ENCODE results near the gene GNAO1.
"Not testable (repeated sequence)": the region's sequence is repeated elsewhere in the genome, so short reads cannot be mapped to it uniquely, and the experiment has no call there.

The GNAO1 gene

DNA sequence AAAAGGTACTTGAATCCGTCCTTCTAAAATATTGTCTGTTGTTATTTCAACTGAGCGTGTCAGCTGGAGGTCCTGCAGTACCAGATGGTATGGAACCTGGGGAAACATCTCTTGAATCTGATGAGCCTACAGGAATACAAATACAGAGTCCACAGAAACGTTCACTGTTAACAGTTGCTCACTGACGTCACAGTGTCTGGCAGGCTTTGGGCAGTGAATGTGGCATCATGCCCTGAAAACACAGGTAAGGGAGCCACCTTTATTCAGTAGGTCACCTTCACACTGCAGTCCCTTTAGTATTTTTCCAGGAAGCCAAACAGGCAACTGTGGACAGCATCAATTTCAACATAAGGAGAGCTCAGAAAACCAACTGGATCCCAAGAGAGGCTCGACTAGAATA is 177.9 kb downstream of the GNAO1 start:
- DNase-seq, result no peak

DNA sequence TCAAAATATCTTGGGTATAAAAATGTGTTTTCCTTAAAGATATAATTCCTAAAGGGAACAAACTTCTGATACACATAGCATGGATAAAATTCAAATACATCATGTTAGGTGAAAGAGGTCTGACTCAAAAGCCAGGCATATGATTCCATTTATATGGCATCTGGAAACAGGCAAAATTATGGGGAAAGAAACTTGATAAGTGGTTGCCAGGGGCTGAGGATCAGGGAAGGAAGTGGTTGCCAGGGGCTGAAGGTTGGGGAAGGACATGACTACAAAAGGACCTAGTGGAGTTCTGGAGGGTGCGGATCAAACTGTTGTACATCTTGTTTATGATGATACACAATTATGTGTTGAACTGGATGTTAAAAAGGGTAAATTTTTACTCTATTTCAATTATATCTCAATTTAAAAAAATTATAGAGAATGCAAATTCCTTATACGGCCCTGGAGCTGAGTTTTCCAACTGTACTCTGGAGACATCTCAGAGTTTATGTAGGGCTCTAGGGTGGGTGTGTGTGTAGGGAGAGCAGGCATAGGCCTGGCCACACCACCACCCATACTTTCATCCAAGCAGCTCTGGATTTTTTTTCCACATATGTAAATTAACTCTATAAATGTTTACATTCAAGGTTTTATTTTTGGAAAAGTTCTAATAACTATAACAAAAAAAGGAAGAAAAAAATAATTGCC is 179.0 kb downstream of the GNAO1 start:
- DNase-seq, result no peak

DNA sequence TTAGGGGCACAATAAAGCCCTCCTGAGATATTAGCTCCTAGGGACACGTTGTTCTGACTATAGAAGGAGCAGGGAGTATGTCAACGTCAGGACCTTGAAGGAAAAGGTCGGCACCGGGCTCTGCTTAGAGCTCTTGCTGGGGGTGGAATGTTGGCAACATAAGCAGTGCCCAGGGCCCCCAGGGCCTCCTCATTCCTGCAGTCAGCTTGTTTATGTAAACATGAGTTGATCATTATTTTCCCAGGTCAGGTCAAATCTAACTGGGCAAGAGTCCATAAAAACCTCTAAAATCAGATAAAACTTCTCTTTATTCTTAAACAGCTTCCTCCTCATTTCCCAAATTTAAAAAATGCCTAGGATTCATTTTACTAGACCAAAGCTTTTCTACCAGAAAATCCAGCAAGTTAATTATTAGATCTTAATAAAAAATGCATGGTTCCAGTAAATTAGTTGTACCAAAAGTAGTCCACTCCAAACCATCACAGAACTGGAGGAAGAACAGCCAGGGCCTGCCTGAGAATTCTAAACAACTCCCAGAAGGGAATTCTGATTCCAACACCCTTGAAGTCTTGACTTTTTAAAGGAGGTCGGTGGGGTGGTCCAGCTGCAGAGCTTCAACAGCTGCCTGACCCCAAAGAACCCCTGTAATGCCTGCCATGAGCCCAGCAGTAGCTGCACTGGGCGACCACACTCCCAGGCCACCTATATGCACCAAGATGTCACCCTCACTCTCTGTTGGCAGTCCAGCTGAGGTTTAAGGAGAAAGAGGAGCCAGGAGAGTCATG is 179.8 kb downstream of the GNAO1 start:
- DNase-seq, result no peak

DNA sequence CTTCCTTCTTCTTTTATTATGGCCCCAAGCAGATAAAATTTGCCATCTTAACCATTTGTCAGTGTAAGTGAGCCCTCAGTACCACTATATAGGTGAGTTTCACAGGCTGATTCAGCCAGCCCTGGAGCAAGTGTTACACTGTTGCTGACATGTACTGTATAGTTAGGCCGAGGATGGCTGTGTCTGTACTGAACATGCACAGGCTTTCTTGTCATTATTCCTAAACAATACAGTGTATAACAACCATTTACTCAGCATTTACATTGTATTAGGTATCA is 180.3 kb downstream of the GNAO1 start:
- DNase-seq, result no peak

DNA sequence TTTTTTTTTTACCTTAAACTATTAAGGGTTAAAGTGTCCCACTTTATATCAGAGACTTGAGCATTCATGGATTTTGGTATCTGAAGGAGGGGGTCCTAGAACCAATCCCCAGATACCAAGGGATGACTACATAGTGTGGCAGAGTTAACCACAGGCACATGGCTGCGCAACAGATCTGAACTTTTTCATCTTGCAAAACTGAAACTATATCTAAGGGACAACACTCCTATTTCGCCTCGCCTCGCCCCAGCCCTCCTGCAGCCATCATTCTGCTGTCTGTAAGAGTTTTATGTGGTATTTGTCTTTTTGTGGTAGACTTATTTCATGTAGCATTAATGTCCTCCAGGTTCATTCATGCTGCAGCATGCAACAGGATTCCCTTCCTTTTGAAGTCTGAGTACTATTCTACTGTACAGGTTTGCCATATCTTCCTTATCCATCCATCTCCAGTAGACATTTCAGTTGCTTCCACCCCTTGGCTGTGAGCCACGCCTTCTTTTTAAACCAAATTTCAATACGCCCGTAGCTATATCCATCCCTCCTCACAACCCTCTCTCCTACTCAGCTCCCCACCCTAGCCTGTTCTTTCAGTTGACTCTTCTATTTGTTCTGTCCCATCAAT is 180.8 kb downstream of the GNAO1 start:
- DNase-seq, result no peak

DNA sequence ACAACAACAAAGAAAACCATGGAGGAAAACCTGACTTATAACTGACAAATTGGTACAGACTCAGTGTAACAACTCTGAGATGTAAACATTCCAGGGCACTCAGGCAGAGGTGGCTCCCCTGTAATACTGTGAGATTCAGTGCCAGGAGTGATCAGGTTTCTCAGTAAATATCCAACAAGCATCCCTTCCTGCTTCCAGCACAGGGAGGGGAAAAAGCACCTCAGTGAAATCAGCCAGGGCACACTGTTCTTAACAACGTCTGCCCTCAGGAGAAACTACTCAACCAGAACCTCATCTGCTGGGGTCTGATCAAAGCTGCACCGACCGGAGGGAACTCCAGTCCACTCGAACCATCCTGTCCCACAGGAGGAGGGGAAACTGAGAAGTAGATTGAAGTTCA is 181.7 kb downstream of the GNAO1 start:
- no peak for DNase-seq

DNA sequence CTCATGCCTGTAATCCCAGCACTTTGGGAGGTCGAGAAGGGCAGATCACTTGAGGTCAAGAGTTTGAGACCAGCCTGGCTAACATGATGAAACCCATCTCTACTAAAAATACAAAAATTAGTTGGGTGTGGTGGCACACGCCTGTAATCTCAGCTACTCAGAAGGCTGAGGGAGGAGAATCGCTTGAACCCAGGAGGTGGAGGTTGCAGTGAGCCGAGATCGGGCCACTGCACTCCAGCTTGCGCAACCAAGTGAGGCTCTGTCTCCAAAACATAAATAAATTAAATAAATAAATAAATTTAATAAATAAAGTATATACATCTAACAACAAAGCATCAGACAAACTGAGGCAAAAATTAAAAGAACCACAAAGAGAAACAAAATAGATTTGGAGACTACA is 184.5 kb downstream of the GNAO1 start:
- DNase-seq, result not testable (repeated sequence)

DNA sequence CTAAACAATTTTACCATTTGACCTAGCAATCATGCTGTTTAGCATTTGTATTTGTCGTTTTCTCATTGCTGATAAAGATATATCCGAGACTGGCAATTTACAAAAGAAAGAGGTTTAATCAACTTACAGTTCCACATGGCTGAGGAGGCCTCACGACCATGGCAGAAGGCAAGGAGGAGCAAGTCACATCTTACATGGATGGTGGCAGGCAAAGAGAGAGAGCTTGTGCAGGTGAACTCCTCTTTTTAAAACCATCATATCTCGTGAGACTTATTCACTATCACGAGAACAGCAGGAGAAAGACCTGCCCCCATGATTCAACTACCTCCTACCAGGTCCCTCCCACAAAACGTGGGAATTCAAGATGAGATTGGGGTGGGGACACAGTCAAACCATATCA is 187.8 kb downstream of the GNAO1 start:
- DNase-seq, result not testable (repeated sequence)

DNA sequence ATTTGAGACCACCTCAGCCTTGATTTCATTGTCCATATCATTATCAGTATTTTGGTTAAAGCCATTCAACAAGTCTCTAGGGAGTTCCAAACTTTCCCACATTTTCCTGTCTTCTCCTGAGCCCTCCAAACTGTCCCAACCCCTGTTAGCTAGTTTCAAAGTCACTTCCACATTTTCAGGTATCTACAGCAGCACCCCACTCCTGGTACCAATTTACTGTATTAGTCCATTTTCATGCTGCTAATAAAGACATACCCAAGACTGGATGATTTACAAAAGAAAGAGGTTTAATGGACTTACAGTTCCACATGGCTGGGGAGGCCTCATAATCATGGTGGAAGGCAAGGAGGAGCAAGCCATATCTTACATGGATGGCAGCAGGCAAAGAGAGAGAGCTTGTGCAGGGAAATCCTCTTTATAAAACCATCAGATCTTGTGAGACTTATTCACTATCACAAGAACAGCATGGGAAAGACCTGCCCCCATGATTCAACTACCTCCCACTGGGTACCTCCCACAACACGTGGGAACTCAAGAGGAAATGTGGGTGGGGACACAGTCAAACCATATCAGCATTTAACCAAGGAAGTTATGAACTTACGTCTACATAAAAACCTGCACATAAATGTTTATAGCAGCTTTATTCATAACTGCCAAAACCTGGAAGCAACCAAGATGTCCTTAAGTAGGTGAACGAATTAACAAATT is 189.6 kb downstream of the GNAO1 start:
- not testable (repeated sequence) for DNase-seq

DNA sequence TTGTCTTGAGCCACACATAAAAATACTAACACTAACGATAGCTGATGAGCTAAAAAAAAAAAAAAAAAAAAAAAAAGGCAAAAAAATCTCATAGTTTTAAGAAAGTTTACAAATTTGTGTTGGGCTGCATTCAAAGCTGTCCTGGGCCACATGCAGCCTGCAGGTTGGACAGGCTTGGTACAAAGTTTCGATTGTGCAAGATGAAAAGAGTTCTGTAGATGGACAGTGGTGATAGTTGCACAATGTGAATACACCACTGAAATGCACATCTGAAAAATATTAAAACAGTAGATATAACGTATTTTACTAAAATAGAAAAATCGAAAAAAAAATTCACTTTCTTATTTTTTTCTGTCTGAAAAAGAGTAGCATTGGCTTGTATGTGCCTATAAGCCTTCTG is 191.2 kb downstream of the GNAO1 start:
- no peak for DNase-seq

DNA sequence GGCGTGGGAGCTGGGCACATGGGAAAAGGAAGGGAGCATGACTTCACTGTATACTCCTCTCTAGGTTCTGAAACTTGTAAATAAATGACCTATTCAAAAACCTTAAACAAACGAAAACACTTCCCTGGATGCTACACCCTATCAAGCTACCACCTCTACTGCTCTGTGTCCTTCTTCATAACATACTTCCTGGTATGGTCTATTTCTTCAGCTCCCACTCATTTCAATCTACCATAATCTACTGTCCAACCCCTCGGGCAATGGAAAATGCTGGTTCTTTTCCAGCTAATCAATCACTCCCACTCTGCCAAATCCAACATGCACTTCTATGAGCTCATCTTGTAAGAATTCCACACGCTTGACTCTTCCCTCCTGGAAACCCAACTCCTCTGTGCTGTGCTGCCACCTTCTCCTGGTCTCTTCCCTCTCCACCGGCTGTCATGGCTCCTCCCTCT is 191.6 kb downstream of the GNAO1 start:
- peak; percentile 93 for DNase-seq

DNA sequence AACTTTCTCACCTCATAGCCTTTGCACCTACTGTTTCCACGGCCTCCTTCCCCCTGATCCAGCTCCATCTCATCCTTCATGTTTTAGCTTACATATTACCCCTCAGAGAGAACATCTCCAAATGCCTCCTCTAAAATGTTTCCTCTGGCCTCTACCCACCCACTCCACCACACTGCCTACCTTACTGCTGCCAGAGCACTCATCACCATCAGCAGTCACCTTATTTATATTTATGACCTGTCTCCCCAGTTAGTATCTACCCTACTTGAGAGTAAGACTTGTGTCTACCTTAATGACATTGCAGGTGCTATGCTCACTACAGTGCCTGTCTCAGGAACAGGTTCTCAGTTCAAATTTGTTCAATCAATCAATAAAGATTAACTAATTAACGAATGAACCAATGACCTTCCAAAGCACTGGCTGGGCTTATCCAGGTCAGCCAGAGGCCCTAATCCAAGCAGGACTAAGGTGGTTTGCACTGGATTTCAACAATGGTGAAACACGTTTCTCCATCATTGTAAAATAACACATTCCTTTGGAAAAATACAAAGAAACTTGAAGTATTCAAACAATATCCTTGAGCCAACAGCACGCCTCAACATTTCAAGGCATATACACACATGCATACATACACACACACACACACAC is 192.9 kb downstream of the GNAO1 start:
- no peak for DNase-seq

DNA sequence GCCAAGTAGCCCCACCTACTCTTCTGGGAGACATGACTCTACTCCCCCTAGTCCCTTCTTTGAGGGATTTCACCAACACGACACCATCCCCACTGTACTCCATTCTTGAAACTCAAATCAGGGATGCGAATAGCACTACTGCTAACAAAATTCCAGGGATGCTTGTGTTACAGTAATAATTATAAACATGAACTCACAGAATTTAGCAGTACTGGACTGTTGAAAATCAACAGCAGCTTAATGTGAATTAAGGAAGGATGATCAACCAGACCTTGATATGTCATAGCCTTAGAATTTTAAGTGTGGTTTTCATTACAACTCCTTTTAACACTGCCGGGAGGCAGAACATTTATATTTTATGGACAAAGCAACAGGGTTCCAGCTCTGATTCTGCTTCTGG is 196.1 kb downstream of the GNAO1 start:
- DNase-seq, result no peak

DNA sequence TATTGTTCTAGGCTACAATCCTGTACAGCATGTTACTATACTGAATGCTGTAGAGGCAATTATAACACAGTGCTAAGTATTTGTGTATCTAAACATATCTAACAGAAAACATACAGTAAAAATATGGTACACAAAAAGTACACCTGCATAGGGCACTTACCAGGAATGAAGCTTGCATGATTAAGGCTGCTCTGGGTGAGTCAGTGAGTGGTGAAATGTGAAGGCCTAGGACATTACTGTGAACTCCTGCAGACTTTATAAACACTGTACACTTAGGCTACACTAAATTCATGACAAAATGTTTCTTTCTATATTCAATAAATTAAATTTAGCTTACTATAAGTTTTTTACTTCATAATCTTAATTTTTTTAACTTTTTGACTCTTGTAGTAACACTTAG is 196.9 kb downstream of the GNAO1 start:
- DNase-seq, result peak; percentile 17

DNA sequence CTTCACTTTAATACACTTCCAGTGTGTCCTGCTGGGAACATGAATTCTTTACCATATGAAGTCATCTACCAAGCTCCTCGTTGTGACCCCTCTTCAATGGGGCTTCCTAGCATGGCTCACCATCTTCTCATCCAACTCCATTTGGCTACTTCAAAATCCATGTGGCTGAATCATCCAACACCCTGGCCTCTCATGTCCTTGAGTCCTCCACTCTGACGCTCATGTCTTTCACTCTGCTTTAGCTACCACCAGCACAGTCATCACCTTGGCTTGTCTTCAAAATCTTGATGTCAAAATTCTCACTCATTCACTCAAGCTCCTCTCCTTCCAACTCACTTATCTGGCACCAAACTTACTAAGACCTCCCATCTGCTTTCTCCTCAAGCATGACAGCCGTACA is 198.3 kb downstream of the GNAO1 start:
- DNase-seq, result peak; percentile 94

DNA sequence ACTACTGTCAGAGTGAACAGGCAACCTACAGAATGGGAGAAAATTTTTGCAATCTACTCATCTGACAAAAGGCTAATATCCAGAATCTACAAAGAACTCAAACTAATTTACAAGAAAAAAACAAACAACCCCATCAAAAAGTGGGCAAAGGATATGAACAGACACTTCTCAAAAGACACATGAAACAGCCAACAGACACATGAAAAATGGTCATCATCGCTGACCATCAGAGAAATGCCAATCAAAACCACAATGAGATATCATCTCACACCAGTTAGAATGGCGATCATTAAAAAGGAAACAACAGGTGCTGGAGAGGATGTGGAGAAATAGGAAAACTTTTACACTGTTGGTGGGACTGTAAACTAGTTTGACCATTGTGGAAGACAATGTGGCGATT is 205.4 kb downstream of the GNAO1 start:
- DNase-seq, result not testable (repeated sequence)

DNA sequence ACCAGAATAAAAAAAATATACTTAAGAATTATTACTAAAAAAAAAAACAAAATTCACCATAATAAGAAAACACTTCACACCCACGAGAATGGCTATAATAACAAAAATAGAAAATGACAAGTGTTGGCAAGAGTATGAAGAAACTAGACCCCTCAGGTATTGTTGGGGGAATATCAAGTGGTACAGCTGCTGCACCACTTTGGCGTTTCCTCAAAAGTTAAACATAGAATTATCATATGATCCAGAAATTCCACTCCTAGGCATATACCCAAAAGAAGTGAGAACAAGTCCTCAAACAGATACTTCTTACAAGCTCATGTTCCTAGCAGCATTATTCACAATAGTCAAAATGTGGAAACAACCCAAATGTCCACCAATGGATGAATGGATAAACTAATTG is 207.8 kb downstream of the GNAO1 start:
- DNase-seq, result no peak

DNA sequence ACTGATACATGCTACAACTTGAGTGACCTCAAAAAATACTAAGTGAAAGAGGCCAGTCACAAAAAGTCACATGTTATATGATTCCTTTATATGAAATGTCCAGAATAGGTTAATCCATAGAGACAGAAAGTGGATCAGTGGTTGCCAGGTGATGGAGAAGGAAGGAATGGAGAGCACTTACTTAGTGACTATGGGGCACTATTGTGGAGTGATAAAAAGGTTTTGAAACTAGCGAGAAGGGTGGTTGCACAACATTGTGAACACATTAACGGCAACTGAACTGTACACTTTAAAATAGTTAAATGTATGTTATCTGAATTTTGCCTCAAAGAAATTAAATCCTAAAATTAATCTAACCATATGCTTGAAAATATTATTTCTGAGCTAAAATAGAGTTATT is 208.2 kb downstream of the GNAO1 start:
- DNase-seq, result no peak

DNA sequence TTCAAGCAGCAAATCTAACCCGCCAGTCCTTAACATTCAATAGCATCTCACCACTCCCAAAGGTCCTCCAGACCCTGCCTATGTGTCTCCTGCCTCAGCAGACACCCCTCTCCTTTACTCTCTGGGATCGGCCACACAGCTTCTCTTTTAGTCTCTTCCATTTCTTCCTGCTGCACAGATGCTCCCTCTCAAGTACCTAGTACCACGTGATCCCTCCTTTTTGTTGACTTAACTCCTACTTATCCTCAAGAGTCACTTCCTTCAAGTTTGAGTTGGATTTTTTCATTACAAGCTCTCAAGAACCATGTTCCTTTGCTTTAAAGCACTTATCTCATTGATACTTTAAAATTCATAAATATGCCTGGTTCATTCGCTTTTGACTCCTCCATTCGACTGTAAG is 209.2 kb downstream of the GNAO1 start:
- DNase-seq, result no peak

DNA sequence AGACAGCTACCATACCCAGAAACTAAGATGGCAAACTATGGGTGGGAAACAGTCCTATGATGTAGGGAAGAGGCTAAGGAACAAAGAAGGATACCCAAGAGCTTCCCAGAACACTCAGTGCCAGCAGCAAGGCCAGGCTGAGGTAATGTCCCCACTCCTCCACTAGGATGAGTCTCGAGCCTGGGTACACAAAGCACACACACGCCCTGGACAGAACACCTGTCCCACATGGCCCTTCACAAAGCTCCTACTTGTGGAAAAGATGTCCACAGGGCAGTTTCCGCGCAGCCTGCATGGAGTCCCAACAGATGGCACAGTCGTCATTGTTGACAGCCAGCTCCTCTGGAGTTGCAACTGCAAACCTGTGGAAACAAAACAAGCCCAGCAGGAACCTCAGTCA is 210.2 kb downstream of the GNAO1 start:
- DNase-seq, result no peak

DNA sequence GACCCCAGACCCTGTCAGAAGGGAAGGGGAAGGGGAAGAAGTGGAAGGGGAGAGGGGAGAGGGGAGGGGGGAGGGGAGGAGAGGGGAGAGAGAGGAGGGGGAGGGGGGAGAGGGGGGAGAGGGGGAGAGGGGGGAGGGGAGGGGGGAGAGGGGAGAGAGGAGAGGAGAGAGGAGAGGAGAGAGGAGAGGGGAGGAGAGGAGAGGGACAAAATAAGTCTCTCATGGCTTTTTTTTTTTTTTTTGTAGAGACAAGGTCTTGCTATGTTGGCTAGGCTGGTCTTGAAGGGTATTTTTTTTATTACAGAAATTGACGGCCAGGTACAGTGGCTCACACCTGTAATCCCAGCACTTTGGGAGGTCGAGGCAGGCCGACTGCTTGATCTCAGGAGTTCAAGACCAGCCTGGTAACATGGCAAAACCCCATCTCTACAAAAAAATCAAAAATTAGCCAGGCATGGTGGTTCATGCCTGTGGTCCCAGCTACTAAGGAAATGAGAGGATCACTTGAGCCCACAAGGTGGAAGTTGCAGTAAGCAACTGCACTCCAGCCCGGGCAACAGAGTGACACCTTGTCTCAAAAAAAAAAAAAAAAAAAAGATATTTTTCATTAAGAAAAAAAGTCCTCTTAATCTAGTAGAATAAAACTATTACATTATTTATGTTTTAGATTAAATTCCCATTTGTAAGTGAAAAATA is 214.8 kb downstream of the GNAO1 start:
- DNase-seq, result no peak
